Endothelial cell of umbilical vein (primary cell): ENCODE measurements around the gene PI4KA. TPM values are rescaled to one million over a fixed set of nuclear protein-coding genes. Genes with fewer than 3 reads are reported as not detected.

Experiments
- BruUV-seq: library from RNA; stranded (reverse); fragments of 400-500 nt; replicated peaks from 2 replicates; lab custom pipeline; 2021; lab: Mats Ljungman, UMichigan
- CTCF ChIA-PET: fragments of 300-600, 350-600 bp; sonication (Branson Sonifier 250); formaldehyde crosslinking; loops from one replicate; lab custom pipeline; 2021; ENCODE audit warnings: antibody characterized with exemption, inconsistent platforms; lab: Charles Lee
- POLR2A ChIA-PET: fragments of 300-600, 350-600 bp; sonication (Branson Sonifier 250); formaldehyde crosslinking; loops from one replicate; lab custom pipeline; 2021; ENCODE audit warnings: antibody characterized with exemption, inconsistent platforms; lab: Charles Lee
- DNase-seq: peaks from one replicate; pipeline ENCODE4 v3.0.0-alpha.2; 2011; ENCODE audit warnings: low read depth, low spot score
- FAIRE-seq: peaks from 2 replicates; lab custom pipeline; 2011; peaks lifted over from hg19 to GRCh38; lab: Jason Lieb, UNC
- H2AFZ ChIP-seq: 2 replicates; pipeline ENCODE4 v1.6.0; 2012; ENCODE audit warnings: low read depth, low read length, control low read depth, inconsistent platforms
- H3K27ac ChIP-seq: 2 replicates; pipeline ENCODE4 v1.5.1; 2011; ENCODE audit warnings: low read depth, mild to moderate bottlenecking, control low read depth, low read length, moderate library complexity; ENCODE audit not compliant: insufficient read depth
- H3K27me3 ChIP-seq, 2 experiments: 2 replicates each; pipeline versions ENCODE4 v1.6.0 to v1.6.1; 2011; ENCODE audit warnings: low read length in 2 of 2, mixed read lengths in 1 of 2; ENCODE audit not compliant: control insufficient read depth in 2 of 2, insufficient read depth in 2 of 2
- H3K36me3 ChIP-seq, 2 experiments: 2 replicates in 1 of 2; 3 replicates in 1 of 2; pipeline ENCODE4 v1.5.1; 2011; ENCODE audit warnings: low read length in 2 of 2, mild to moderate bottlenecking in 1 of 2, moderate library complexity in 1 of 2; ENCODE audit not compliant: control insufficient read depth in 2 of 2, insufficient read depth in 2 of 2; ENCODE audit errors: extremely low read depth in 1 of 2
- H3K4me1 ChIP-seq: 3 replicates; pipeline ENCODE4 v1.5.1; 2011; ENCODE audit warnings: mild to moderate bottlenecking, low read length; ENCODE audit not compliant: control insufficient read depth, insufficient read depth; ENCODE audit errors: extremely low read depth
- H3K4me2 ChIP-seq: 2 replicates; pipeline ENCODE4 v1.6.1; 2011; ENCODE audit warnings: low read length, control low read depth, mixed read lengths; ENCODE audit not compliant: insufficient read depth
- H3K4me3 ChIP-seq, 3 experiments: fragments of 200-600 bp in 1 of 3; sonication (generic), shearing (Covaris generic) in 1 of 3; replicated peaks in 1 of 3; 2 replicates each; pipeline ENCODE4 v1.5.1; 2011 to 2016; ENCODE audit warnings: control low read depth in 3 of 3, low read length in 3 of 3, mild to moderate bottlenecking in 2 of 3, inconsistent platforms in 1 of 3, low read depth in 1 of 3, moderate library complexity in 1 of 3; ENCODE audit not compliant: insufficient read depth in 1 of 3
- H3K79me2 ChIP-seq: 2 replicates; pipeline ENCODE4 v1.6.0; 2012; ENCODE audit warnings: low read length, inconsistent platforms; ENCODE audit not compliant: control insufficient read depth, insufficient read depth
- H3K9ac ChIP-seq: replicated peaks from 2 replicates; pipeline ENCODE3; 2011; ENCODE audit warnings: low read length, control low read depth; ENCODE audit not compliant: insufficient read depth; ENCODE audit errors: extremely low read depth
- H3K9me1 ChIP-seq: replicated peaks from 3 replicates; pipeline ENCODE4 v1.6.0; 2011; ENCODE audit warnings: mild to moderate bottlenecking, low read length; ENCODE audit not compliant: control insufficient read depth, insufficient read depth; ENCODE audit errors: extremely low read depth
- H3K9me3 ChIP-seq: replicated peaks from 2 replicates; pipeline ENCODE4 v1.5.1; 2012; ENCODE audit warnings: low read length, inconsistent platforms; ENCODE audit not compliant: control insufficient read depth, insufficient read depth
- H4K20me1 ChIP-seq: replicated peaks from 2 replicates; pipeline ENCODE3; 2011; ENCODE audit warnings: mild to moderate bottlenecking, low read length; ENCODE audit not compliant: control insufficient read depth, insufficient read depth; ENCODE audit errors: extremely low read depth
- CTCF ChIP-seq, 2 donors: IDR thresholded peaks; 1 replicate in 1 of 2; 2 replicates in 1 of 2; pipeline ENCODE4 v1.5.1; 2011; ENCODE audit warnings: low read length in 2 of 2, mild to moderate bottlenecking in 2 of 2, moderate library complexity in 2 of 2, control low read depth in 1 of 2, inconsistent platforms in 1 of 2, low read depth in 1 of 2; ENCODE audit not compliant: insufficient read depth in 1 of 2; ENCODE audit errors: extremely low read depth in 1 of 2
- EZH2 ChIP-seq: IDR thresholded peaks from 2 replicates; pipeline ENCODE4 v1.6.1; 2012; ENCODE audit warnings: borderline replicate concordance, low read depth, mild to moderate bottlenecking, moderate library complexity, low read length, inconsistent platforms; ENCODE audit not compliant: severe bottlenecking
- FOS ChIP-seq: IDR thresholded peaks from 2 replicates; pipeline ENCODE4 v1.6.1; 2011; ENCODE audit warnings: mild to moderate bottlenecking, low read length, moderate library complexity, borderline replicate concordance; ENCODE audit not compliant: insufficient read depth
- GATA2 ChIP-seq: IDR thresholded peaks from 2 replicates; pipeline ENCODE4 v1.7.0; 2011; ENCODE audit warnings: low read depth, mild to moderate bottlenecking, moderate library complexity, mixed read lengths, low read length; ENCODE audit not compliant: insufficient read length, insufficient read depth
- JUN ChIP-seq: IDR thresholded peaks from 2 replicates; pipeline ENCODE4 v1.6.1; 2011; ENCODE audit warnings: borderline replicate concordance, low read depth; ENCODE audit not compliant: insufficient read length, insufficient read depth
- MAX ChIP-seq: IDR thresholded peaks from 2 replicates; pipeline ENCODE4 v1.6.1; 2011; ENCODE audit not compliant: insufficient read depth, insufficient read length
- MYC ChIP-seq: IDR thresholded peaks from one replicate; pipeline ENCODE4 v1.6.1; 2011; ENCODE audit warnings: mild to moderate bottlenecking, low read depth, low read length
- POLR2AphosphoS5 ChIP-seq: IDR thresholded peaks from 2 replicates; pipeline ENCODE4 v1.6.1; 2012; ENCODE audit warnings: low read depth, mild to moderate bottlenecking, control low read depth, low read length, moderate library complexity; ENCODE audit not compliant: insufficient read depth
- dilution Hi-C: fragments of 300-500 bp; cut with MboI; formaldehyde crosslinking; loops from one replicate; pipeline ENCODE4 v1.15.0; 2019; ENCODE audit warnings: low sequenced_read_pairs; ENCODE audit not compliant: extremely low pct_ligation_motif_present
- intact Hi-C: fragments of 100-400 bp; cut with micrococcal nuclease; formaldehyde crosslinking; loops from one replicate; pipeline ENCODE4 v1.10.0; 2022
- polyA plus RNA-seq, 4 experiments: library from polyadenylated mRNA; depleted of rRNA in 3 of 4; stranded (reverse) in 3 of 4; unstranded in 1 of 4; fragments of >200 nt; gene quantifications; 2 replicates each; pipeline versions ENCODE4 v1.2.1 to v1.2.3, GENCODE V29; 2011 to 2012; ENCODE audit warnings: missing spikeins in 1 of 4
- total RNA-seq: library from RNA; stranded (reverse); gene quantifications from 2 replicates; pipeline ENCODE4 v1.2.3, GENCODE V29; 2021

The PI4KA gene
- total and polyA plus RNA-seq, 2 donors (not counting 3 experiments of a cell fraction or from before 2014, with no cell fraction given), result 28.9 to 56.4 TPM

- Histone ChIP-seq H2AFZ (no peak overlapping the region), H4K20me1 (no peaks in the 10 kb centered on the region), H3K9ac (no peak overlapping the region), H3K4me1 (no peaks in the 10 kb centered on the region), H3K36me3 (peaks cover 0 to 24% of the 10 kb centered on the region in 2 experiments), H3K4me3 (no peak overlapping the region), H3K79me2 (no peaks in the 10 kb centered on the region), H3K27ac (no peak overlapping the region), H3K27me3 (no peaks in the 10 kb centered on the region), H3K9me3 (no peaks in the 10 kb centered on the region), H3K4me2 (no peak overlapping the region), H3K9me1 (no peaks in the 10 kb centered on the region)
- dilution Hi-C loops (no loop called here), intact Hi-C loops (no loop called here)
- no peak for FAIRE-seq
- no peak for TF ChIP-seq EZH2
- no peak for TF ChIP-seq CTCF (IDR thresholded peaks at IDR 0.05; ENCODE audit: extremely low read depth in 1 of 2, insufficient read depth in 1 of 2, low read depth in 1 of 2, low read length in 2 of 2)
- TF ChIP-seq MYC, result no peak
- no peak for TF ChIP-seq JUN
- TF ChIP-seq MAX, result no peak
- TF ChIP-seq GATA2, result no peak
- no peak for TF ChIP-seq POLR2AphosphoS5
- TF ChIP-seq FOS, result no peak
- ChIA-PET POLR2A (no interaction called here), CTCF (interaction anchor here (1.4 to 3.0 kb wide), 8 partner anchors 9 to 179 kb away, joined by 3 to 26 read pairs (median 8); partner anchors contain the start of genes LZTR1 and SERPIND1)
- no TSS peak for BruUV-seq
- DNase-seq, result no peak
Measured at GRCh38 chr22:20802922-20803553, 55.6 kb downstream of the PI4KA start.
